Psoas muscle (tissue), 8 donors: ENCODE data around the gene ERFL. TPM values are rescaled to one million over a fixed set of nuclear protein-coding genes. Genes with fewer than 3 reads are reported as not detected.

ENCODE experiments used
- ATAC-seq, 4 donors: fragments of 200-7000 bp; cut with Tn5 transposase; one replicate each; pipeline ENCODE4 v1.9.1; 2020; ENCODE audit warnings: moderate library complexity in 3 of 4, mild to moderate bottlenecking in 2 of 4
- DNase-seq, 2 donors: peaks; one replicate each; pipeline ENCODE4 v3.0.0-alpha.2; 2020
- H3K27ac ChIP-seq: fragments of 200-600 bp; one replicate; pipeline ENCODE4 v1.8.0; 2022
- H3K27me3 ChIP-seq, 3 donors: fragments of 200-600 bp in 1 of 3; one replicate each; pipeline versions ENCODE4 v1.6.1 to v1.8.0; 2013 to 2022; ENCODE audit warnings: low read length in 2 of 3, mild to moderate bottlenecking in 2 of 3, moderate library complexity in 1 of 3; ENCODE audit not compliant: insufficient read depth in 3 of 3
- H3K36me3 ChIP-seq, 2 donors: fragments of 200-600 bp in 1 of 2; one replicate each; pipeline versions ENCODE4 v1.6.1 to v1.8.0; 2013 to 2022; ENCODE audit warnings: low read depth in 1 of 2, mild to moderate bottlenecking in 1 of 2, moderate library complexity in 1 of 2; ENCODE audit not compliant: insufficient read depth in 1 of 2
- H3K4me1 ChIP-seq: fragments of 200-600 bp; one replicate; pipeline ENCODE4 v1.8.0; 2022
- H3K4me3 ChIP-seq: fragments of 200-600 bp; one replicate; pipeline ENCODE4 v1.8.0; 2022; ENCODE audit warnings: mild to moderate bottlenecking
- H3K9me3 ChIP-seq: fragments of 200-600 bp; one replicate; pipeline ENCODE4 v1.8.0; 2022
- WGBS, 3 donors: extraction: QIAGEN DNeasy Blood & Tissue Kit; methylation state at CpG; one replicate each; pipeline versions ENCODE4 v1.1.6 to v1.1.7; 2013; 5-methylcytosine and 5-hydroxymethylcytosine counted together
- intact Hi-C, 2 donors: fragments of 100-400 bp; cut with DNase I; formaldehyde crosslinking; loops; one replicate each; pipeline versions ENCODE4 v1.11.0 to v1.14.2; 2022
- polyA plus RNA-seq, 3 donors: library from polyadenylated mRNA; stranded (reverse); fragments of 200-250 nt; gene quantifications; one replicate each; pipeline ENCODE4 v1.2.3, GENCODE V29; 2013
- total RNA-seq, 4 donors: library from RNA; stranded (reverse); fragmentation: NEBNext Ultra II Directional in 2 of 4; extraction: Animal tissue kit (Norgen Biotek cat#: 25700) in 2 of 4; gene quantifications; one replicate each; pipeline versions ENCODE4 v1.2.1 to v1.2.4, GENCODE V29; 2021 to 2023
- TF ChIP-seq, protein P1 (sequence below): fragments of 200-600 bp; IDR thresholded peaks from one replicate; pipeline ENCODE4 v1.8.0; 2022; ENCODE audit warnings: antibody characterized with exemption
- donor health status: healthy with polysubstance abuse.
- donor health status: DM: no; HTN: no; CAD: no; lungs with moderate emphysema.
- donor health status: Bipolar disorder and iron deficiency.
- donor health status: healthy.
- donor health status: DM: yes; HTN: yes; CAD: no.
- donor health status: DM: no; HTN: no; CAD: no.
- donor health status: DM: no; HTN: no; CAD: no.
- donor health status: DM: yes; HTN: yes; CAD: no.

ERFL gene
- total and polyA plus RNA-seq, 7 donors: 0.03 TPM; not detected in 6

DNA sequence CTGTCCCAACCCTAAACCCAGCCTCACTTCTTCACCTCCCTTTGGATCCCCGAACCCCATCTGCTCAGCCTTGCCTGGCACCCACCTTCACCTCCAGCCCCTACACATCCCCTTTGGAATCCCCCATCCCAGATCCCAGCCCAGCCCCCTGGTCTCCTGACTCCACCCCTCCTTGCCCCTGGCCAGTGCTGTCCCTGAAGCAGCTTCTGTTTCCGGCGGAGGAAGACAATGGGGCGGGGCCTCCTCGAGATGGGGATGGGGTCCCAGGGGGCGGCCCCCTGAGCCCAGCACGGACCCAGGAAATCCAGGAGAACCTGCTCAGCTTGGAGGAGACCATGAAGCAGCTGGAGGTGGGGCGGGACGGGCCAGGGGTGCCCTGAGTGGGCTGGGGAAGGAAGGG is 22.0 kb downstream of the ERFL start:
- Histone ChIP-seq H3K4me1 (no peaks in the 10 kb centered on the region), H3K4me3 (no peak overlapping the region), H3K27me3 (peaks cover 0 to 4% (median 1%) of the 10 kb centered on the region in 3 donors), H3K9me3 (no peaks in the 10 kb centered on the region), H3K36me3 (peaks cover 4 to 60% of the 10 kb centered on the region in 2 donors), H3K27ac (no peak overlapping the region)
- 62 to 74% (median 69%) methylated on average over 9 of the region's 9 CpGs for WGBS, 3 donors
- TF ChIP-seq, protein P1, sequence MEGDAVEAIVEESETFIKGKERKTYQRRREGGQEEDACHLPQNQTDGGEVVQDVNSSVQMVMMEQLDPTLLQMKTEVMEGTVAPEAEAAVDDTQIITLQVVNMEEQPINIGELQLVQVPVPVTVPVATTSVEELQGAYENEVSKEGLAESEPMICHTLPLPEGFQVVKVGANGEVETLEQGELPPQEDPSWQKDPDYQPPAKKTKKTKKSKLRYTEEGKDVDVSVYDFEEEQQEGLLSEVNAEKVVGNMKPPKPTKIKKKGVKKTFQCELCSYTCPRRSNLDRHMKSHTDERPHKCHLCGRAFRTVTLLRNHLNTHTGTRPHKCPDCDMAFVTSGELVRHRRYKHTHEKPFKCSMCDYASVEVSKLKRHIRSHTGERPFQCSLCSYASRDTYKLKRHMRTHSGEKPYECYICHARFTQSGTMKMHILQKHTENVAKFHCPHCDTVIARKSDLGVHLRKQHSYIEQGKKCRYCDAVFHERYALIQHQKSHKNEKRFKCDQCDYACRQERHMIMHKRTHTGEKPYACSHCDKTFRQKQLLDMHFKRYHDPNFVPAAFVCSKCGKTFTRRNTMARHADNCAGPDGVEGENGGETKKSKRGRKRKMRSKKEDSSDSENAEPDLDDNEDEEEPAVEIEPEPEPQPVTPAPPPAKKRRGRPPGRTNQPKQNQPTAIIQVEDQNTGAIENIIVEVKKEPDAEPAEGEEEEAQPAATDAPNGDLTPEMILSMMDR: no peak
- intact Hi-C loops: no loop called here
- DNase-seq (no peak), ATAC-seq (no peak)

DNA sequence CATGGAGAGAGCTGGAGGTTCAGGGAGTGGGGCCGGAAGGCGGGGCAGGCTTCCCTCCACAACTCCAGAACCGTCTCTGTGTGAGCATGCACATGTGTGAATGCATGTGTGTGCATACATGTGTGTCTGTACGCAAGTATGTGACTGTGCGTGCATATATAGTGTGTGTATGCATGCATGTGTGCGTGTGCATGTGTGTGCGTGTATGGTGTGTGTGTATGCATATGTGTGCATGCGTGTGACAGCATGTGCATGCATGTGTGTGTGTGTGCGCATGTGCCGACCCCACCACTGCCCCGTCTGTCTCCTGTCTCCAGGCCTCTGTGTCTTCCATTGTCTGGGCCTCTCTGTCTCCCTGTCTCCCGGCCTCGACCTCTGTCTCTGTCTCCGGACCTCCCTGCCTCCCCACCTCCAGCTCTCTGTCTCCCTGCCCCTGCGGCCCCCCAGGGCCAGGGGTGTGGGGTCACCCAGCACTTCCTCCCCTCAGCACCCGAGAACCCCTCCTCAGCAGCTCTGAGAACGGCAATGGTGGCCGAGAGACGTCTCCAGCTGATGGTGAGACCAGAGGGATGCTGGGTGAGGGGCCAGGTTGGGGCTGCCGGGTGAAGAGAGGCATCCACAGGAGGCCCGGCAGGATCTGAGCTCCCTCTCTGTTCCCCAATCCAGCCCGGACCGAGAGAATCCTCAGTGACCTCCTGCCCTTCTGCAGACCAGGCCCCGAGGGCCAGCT is 22.8 kb downstream of the ERFL start:
- ATAC-seq (no peak), DNase-seq (no peak)
- Histone ChIP-seq H3K36me3 (peaks cover 4 to 69% of the 10 kb centered on the region in 2 donors), H3K27me3 (peaks cover 0 to 1% (median 0%) of the 10 kb centered on the region in 3 donors), H3K4me3 (no peak overlapping the region), H3K27ac (no peak overlapping the region), H3K9me3 (no peaks in the 10 kb centered on the region), H3K4me1 (no peaks in the 10 kb centered on the region)
- TF ChIP-seq, protein P1: no peak
- WGBS, 3 donors: 84 to 90% (median 86%) methylated on average over 22 to 24 of the region's 24 CpGs
- intact Hi-C loops: no loop called here

DNA sequence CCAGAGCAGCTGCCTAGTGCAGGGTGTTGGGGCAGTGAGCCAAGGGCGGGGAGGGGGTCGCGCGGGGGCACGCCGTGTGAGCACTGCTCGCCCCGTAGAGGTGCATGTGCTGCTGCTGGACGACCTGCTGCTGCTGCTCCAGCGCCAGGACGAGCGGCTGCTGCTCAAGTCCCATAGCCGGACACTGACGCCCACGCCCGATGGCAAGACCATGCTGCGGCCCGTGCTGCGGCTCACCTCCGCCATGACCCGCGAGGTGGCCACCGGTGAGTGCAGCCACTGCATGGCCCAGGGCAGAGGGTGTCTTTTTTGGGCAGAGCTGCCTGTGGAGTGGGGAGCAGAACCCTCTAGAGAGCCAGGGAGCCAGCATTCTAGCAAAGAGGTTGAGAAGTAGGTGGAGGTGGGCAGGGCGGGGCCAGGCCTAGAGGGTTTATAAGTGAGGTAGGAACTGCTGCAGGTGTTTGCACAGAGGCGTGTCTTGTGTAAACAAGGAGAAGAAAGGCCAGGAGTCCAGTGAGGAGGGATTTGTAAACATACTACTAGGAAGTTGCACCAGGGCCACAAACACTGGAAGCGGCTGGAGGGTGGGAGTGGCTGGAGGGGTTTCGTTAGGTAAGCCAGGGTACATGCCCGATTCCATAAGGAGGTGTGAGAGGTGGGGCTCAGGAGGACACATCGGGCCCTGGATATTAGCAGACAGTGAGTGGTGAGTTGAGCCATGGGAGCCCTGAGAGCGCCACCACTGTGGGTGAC is 24.0 kb downstream of the ERFL start:
- TF ChIP-seq, protein P1: no peak
- no peak for ATAC-seq
- H3K4me1 ChIP-seq: no peaks in the 10 kb centered on the region
- H3K4me3 ChIP-seq: no peak overlapping the region
- peaks cover 4 to 80% of the 10 kb centered on the region in 2 donors for H3K36me3 ChIP-seq
- intact Hi-C loops: no loop called here
- WGBS, 3 donors: 86 to 88% (median 87%) methylated on average over 30 of the region's 30 CpGs
- DNase-seq: no peak
- H3K27ac ChIP-seq: no peak overlapping the region
- H3K9me3 ChIP-seq: no peaks in the 10 kb centered on the region
- peaks cover 0 to 1% (median 0%) of the 10 kb centered on the region in 3 donors for H3K27me3 ChIP-seq

DNA sequence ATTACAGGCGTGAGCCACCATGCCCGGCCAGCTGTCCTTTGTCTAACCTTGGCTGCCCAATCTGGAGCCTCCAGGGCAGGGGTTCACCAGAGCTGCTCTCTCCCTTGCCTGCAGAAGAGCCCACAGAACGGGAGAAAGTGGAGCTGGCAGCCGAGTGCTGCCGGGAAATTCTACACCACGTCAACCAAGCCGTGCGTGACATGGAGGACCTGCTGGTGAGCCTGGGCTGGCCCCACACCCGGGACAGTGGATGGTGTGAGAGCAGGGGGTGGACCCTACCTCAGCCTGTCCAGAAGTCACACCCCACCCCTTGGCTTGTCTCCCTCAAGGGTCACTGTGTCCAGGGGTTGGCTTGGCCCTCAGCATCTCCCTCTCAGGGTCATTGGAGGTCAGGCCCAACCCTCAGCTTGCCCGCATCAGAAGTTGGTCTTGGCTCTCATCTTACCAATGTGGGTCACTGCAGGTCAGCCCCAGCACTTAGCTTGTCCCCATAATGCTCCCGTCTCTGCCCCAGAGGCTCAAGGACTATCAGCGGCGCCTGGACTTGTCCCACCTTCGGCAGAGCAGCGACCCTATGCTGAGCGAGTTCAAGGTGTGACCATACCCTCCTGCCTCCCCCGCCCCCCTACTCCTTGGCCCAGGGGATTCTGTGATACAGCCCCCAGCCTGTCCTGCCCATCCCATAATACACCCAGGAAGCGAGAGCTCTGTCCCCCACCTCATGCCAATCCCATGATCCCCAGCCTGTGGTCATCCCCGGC is 24.9 kb downstream of the ERFL start:
- intact Hi-C loops: no loop called here
- 74 to 80% (median 79%) methylated on average over 19 of the region's 19 CpGs for WGBS, 3 donors
- no peaks in the 10 kb centered on the region for H3K27me3 ChIP-seq
- no peak for ATAC-seq
- H3K9me3 ChIP-seq: no peaks in the 10 kb centered on the region
- H3K36me3 ChIP-seq: peaks cover 5 to 89% of the 10 kb centered on the region in 2 donors
- H3K4me3 ChIP-seq: no peak overlapping the region
- TF ChIP-seq, protein P1: no peak
- H3K27ac ChIP-seq: no peak overlapping the region
- H3K4me1 ChIP-seq: no peaks in the 10 kb centered on the region
- no peak for DNase-seq
